T-helper 9 cell (primary cell): ENCODE measurements around the gene LRP1.

Experiments used
- DNase-seq: peaks from one replicate; pipeline ENCODE4 v3.0.0-alpha.2; 2020

The LRP1 gene

DNA sequence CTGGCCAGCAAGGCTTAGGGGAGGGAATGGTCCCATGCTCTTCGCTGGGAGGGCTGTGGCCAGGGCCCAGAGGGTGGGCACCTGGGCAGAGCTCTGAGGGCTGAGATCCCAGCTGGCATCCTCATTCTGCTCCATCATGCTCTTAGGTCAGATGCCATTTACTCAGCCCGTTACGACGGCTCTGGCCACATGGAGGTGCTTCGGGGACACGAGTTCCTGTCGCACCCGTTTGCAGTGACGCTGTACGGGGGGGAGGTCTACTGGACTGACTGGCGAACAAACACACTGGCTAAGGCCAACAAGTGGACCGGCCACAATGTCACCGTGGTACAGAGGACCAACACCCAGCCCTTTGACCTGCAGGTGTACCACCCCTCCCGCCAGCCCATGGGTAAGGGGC is 49.9 kb downstream of the LRP1 start:
- no peak for DNase-seq

DNA sequence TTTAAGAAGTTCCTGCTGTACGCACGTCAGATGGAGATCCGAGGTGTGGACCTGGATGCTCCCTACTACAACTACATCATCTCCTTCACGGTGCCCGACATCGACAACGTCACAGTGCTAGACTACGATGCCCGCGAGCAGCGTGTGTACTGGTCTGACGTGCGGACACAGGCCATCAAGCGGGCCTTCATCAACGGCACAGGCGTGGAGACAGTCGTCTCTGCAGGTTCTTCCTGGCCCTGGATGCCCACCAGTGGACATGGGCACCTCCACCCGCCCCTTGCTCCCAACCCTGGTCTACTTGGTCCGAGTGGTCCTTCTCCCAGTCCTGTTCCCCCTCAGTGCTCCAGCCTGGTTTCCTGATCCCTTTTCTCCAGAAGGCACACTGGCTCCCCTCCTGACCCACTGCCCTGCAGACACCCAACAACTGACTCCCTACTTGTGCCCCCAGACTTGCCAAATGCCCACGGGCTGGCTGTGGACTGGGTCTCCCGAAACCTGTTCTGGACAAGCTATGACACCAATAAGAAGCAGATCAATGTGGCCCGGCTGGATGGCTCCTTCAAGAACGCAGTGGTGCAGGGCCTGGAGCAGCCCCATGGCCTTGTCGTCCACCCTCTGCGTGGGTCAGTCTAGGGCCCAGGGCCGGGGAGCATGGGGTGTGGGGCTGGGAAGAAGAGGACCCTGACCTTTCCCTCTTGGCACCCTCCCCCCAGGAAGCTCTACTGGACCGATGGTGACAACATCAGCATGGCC is 51.2 kb downstream of the LRP1 start:
- no peak for DNase-seq

DNA sequence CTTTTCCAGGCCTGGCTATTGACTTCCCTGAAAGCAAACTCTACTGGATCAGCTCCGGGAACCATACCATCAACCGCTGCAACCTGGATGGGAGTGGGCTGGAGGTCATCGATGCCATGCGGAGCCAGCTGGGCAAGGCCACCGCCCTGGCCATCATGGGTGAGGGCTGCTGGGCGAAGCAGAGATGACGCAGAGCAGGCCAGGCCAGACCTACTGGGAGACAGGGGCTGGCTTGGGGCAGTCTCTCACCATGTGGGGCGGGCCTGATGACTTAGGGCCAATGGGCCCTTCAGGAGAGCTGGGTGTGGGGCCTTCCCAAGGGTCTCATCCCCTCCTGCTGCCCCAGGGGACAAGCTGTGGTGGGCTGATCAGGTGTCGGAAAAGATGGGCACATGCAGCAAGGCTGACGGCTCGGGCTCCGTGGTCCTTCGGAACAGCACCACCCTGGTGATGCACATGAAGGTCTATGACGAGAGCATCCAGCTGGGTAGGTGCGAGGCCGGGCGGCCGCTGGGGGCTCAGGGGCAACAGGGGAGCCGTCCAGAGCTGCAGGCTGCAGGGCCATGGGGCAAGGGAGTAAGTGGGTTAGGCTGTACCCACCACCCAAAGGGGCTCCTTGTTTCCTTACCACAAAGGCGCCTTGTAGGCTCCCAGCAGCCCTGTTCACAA is 52.2 kb downstream of the LRP1 start:
- DNase-seq = no peak

DNA sequence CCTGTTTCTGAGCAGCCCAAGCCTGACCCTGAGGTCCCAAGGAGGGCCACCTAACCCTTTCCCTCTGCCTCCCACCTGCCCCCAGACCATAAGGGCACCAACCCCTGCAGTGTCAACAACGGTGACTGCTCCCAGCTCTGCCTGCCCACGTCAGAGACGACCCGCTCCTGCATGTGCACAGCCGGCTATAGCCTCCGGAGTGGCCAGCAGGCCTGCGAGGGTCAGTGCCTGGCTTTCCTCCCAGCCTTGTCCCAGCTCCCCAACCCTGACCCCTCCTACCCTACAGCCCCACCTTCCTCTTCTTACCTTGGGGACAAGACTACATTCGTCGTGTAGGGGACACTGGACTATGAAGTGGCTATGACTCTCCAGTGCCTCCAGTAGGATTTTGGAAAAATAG is 52.8 kb downstream of the LRP1 start:
- DNase-seq = no peak

DNA sequence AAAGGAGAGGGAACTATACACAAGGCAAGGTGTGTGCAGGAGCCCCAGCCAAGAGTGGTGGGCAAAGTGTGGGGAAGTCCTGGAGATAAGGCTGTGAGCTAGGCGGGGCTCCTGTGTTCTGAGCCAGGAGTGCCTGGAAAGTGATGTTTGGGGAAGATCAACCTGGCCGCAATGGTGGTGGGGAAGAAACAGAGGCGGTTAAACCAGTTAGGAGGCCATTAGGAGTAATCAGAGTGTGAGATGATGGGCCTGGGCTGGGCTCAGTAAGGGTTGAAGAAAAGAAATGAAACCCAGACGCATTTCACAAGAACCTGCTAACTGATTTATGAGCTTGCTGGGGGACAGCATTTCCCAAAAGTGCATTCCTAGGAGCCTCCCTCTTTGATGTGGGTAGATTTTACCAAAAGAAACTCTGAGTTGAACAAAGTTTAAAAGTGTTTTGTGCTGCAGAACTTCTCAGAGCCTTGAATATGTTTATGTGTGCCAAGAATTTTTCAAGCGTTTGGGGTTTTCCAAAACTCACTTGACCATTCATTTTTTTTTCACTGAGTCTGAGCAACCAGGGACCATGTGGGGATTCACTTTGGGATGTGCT is 53.4 kb downstream of the LRP1 start:
- DNase-seq = no peak

DNA sequence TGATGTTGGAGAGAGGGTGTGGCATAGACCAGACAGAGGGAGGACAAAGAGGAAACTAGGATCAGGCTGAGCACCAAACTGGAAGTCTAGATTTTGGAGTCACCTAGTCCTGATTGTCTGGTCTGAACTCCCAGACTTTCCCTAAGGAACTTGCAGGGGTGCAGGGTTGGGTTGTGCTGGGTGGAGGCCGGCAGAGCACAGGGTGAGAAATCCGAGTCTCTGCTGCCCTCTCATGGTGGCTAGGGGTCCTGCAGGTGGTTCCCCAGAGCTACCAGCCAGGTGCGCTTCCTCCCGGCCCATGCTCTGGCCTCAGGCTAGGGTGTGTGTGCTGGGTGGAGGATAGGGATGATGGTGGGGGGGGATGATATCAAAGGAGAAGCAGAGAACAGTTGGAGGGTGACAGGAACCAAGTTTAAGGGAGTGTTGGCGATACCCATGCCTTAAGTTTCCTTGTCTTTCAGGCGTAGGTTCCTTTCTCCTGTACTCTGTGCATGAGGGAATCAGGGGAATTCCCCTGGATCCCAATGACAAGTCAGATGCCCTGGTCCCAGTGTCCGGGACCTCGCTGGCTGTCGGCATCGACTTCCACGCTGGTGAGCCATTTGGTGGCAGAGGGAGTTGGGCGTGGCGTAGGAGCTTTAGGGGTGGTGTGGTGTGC is 54.8 kb downstream of the LRP1 start:
- peak; percentile 79 for DNase-seq

DNA sequence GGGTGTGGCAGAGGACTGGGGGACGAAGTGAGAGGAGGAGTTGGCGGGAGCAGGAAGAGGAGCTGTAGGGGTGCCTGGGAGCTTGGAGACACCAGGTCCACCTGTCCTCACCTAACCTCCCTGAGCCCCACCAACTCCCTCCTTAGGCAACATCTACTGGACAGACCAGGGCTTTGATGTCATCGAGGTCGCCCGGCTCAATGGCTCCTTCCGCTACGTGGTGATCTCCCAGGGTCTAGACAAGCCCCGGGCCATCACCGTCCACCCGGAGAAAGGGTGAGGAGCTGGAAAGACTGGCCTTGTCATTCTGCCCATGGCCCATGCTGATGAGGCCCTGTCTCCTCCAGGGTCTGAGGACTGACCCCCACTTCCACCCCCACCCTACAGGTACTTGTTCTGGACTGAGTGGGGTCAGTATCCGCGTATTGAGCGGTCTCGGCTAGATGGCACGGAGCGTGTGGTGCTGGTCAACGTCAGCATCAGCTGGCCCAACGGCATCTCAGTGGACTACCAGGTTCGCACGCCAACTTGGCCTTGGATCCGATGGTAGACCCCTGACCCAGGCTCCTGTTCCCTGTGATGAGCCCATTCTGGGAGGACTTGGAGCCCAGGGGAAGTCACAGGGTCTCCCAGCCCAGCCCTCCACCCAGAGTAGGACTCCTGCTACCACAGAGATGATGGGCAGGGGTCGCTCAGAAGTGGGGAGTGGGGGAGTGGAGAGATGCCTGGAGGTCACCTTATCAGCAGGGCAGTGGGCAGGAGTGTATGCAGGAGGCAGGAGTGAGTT is 55.8 kb downstream of the LRP1 start:
- no peak for DNase-seq

DNA sequence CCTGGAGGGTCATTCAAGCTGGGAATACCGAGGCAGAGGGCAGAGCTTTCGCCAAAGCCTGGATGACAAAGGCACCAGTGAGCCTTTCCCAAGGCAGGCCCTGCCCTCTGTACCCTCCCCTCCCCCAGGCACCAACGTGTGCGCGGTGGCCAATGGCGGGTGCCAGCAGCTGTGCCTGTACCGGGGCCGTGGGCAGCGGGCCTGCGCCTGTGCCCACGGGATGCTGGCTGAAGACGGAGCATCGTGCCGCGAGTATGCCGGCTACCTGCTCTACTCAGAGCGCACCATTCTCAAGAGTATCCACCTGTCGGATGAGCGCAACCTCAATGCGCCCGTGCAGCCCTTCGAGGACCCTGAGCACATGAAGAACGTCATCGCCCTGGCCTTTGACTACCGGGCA is 57.1 kb downstream of the LRP1 start:
- DNase-seq = no peak

DNA sequence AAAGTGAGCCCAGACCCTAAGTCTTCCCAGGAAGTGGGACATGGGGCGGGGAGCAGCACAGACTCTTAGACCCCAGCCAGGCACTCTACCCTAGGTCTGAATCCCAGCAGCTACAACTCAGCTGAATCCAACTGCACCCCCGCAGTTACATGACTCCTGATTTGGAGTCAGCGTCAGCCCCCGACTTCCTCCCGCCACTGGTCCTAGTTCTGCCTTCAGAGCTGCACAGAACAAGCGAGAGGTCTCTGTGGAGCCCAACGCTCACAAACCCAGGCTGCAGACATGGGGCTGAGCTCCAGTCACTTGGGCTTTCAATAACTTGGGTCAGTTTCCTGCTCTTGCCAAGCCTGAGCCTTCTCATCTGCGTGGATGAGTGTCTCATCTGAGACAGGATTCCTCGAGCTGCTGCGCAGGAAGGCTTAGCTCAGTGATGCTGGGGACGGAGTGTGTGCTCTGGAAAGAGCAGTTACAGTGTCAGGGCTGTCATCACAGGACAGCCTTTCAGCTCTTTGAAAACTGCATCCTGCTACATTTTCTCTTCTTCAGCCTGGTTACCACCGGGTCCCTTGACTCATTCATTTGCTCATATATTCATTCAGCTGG is 57.7 kb downstream of the LRP1 start:
- DNase-seq = no peak

DNA sequence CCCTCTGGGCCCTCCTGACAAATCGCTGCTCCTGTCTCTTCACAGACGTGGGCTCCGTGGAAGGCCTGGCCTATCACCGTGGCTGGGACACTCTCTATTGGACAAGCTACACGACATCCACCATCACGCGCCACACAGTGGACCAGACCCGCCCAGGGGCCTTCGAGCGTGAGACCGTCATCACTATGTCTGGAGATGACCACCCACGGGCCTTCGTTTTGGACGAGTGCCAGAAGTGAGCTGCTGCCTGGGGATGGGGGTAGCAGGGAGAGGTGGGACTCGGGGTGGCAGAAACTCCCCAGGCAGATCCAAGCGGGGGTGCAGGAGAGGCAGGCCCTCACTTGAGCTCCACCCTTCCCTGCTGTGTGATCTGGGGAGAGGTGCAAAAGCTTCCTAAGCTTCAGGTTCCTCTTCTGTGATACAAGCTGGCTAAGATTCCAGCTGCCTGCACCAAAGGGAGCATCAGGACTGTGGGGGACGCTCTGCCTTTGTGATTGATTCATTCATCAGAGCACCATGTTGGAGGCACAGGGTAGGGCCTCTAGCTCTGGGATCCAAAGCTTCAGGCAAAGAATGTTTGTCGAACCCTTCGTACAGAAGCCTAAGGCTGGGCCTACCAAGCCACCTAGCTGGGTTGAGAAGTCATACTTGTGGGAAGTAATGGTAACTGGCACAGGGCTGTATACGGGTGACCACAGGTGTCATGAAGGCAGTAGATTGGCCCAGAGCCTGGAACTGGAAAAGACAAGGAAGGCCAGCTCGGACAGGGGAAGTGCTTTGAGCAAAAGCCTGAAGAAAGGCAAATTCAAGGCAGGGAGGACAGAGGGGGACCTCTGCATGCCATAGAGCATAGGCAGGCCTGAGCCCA is 59.2 kb downstream of the LRP1 start:
- no peak for DNase-seq

DNA sequence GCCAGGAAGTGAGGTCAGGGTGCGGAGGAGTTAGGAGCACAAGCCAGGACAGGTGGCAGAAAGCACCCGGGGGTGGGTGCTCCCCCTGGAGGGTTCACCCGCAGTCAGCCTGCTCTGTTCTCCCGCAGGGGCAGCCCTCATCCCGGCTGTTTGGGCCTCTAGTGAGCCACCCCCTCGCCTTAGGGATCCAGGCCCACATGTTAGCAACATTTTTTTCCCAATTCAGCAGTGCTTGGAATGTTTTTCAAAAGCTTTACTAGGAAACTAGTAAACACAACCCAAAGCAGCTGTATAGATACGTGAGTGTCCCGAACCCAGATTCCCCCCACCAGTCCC is 59.8 kb downstream of the LRP1 start:
- no peak for DNase-seq

DNA sequence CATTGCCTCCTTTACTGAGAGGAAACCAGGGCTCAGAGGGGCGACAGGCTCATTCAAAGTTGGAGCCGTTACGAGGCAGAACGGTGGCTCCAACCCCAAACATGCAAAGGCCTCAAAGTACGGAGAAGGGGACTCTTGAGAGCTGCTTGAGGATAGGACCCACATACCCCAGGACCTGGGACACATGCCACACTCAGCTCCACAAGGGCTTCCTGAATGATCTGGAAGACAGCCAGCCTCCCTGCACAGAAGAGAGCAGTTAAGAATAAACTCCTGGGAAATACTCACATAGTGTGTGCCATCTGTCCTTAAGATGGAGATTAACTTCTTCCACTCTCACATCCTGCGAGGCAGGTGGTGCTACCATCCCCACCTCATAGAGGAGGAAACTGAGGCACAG is 61.8 kb downstream of the LRP1 start:
- DNase-seq = no peak

DNA sequence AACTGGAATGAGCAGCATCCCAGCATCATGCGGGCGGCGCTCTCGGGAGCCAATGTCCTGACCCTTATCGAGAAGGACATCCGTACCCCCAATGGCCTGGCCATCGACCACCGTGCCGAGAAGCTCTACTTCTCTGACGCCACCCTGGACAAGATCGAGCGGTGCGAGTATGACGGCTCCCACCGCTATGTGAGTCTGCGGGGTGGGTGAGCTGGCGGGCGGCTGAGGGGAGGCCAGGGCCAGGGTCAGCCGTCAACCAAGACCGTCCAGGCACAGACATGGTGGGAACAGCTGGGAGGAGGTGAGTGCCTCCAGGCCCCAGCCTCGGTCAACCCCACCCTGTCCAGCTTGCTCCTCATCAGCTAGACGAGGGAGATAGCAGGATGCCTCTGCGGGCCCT is 62.5 kb downstream of the LRP1 start:
- DNase-seq = no peak

DNA sequence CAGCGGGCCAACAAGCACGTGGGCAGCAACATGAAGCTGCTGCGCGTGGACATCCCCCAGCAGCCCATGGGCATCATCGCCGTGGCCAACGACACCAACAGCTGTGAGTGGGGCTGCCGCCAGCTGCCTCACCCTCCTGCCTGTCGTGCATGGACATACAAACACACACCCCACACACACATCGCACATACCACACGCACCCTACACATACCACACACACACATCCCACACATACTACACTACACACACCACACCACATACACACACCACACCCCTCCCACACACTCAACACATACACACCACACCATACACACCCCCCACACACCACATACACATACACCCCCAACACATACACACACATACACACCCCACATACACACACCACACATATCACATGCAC is 63.1 kb downstream of the LRP1 start:
- DNase-seq = no peak

DNA sequence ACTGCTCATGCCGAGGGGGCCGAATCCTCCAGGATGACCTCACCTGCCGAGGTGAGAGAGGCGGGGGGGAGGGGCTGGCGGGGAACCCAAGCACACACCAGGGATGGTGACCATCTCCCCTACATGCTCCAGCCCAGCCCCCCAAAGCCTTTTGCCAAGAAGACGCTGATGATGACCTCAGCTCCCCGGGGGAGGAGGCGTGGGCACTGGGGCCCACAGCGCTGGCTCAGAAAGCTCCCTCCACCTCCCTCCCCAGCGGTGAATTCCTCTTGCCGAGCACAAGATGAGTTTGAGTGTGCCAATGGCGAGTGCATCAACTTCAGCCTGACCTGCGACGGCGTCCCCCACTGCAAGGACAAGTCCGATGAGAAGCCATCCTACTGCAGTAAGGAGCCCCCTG is 64.6 kb downstream of the LRP1 start:
- no peak for DNase-seq

DNA sequence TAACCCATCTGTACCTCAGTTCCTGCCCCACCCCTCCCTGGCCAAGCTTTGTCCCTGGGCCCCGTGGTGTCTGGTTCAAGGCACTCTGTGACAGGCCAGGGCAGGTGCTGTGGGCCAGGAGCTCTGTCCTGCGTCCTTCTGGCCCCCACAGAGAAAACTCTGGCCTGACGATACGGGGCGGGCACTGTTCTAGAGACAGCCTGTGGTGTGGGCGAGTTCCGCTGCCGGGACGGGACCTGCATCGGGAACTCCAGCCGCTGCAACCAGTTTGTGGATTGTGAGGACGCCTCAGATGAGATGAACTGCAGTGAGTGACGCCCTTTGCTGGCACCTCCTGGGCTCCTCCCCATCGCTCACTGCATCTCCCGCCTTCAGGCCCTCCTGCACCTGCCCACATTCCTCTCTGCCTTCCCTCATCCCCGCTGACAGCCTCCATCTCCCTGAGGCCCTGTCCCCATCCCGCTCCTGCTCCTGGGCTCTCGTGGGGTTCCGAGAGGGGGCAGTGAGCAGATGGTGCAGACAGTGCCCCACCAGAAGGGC is 65.5 kb downstream of the LRP1 start:
- DNase-seq = no peak

DNA sequence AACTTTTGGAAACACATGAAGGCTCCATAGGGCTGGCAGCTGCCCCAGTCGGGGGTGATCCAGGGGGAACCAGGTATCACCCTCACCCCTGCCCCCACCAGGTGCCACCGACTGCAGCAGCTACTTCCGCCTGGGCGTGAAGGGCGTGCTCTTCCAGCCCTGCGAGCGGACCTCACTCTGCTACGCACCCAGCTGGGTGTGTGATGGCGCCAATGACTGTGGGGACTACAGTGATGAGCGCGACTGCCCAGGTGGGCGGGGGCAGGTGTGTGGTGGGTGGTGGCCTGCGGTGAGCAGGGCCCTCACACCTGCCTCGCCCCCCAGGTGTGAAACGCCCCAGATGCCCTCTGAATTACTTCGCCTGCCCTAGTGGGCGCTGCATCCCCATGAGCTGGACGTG is 66.0 kb downstream of the LRP1 start:
- no peak for DNase-seq

DNA sequence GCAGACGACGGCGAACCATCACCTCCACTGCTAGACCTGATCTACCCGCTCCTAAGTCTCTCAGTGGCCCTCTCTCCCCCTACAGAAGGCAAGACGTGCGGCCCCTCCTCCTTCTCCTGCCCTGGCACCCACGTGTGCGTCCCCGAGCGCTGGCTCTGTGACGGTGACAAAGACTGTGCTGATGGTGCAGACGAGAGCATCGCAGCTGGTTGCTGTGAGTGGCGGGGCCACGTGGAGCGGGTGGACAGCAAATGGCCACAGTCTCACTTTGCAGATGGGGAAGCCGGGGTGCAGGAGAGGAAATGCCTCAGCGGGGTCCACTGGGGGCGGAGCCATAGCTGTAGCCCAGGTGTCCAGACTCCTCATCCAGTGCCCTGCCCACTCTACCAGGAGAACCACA is 66.9 kb downstream of the LRP1 start:
- no peak for DNase-seq

DNA sequence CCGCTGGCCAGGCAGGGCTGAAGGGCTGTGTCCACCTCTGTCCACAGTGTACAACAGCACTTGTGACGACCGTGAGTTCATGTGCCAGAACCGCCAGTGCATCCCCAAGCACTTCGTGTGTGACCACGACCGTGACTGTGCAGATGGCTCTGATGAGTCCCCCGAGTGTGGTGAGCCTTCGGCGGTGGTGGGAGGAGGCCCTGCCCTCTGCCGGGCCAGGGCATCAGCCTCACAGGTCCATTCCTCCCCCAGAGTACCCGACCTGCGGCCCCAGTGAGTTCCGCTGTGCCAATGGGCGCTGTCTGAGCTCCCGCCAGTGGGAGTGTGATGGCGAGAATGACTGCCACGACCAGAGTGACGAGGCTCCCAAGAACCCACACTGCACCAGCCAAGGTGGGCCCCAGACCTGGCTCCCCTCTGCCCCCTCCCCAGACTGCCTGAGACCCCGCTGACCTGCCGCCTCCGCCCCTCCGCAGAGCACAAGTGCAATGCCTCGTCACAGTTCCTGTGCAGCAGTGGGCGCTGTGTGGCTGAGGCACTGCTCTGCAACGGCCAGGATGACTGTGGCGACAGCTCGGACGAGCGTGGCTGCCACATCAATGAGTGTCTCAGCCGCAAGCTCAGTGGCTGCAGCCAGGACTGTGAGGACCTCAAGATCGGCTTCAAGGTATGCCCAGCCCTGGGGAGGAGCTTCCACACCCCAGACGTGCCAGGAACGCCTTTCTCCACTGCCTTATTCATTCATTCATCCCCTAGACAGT is 67.5 kb downstream of the LRP1 start:
- DNase-seq = no peak

DNA sequence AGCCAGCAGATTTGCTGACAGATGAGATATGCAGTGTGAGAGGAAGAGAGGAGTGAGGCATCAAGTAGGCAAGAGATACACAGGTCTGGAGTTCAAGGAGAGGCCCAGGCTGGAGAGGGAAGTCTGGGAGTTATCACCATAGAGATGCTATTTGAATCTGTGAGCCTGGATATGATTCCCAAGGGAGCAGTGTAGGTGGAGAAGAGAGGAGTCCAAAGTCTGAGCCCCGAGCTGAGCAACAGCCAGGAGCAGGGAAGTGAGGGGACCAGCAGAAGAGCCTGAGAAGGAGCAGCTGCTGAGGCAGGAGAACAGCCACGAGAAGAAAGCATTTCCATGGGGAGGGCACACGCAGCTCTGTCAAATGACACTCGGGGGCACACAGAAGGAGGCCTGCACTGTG is 68.2 kb downstream of the LRP1 start:
- no peak for DNase-seq

DNA sequence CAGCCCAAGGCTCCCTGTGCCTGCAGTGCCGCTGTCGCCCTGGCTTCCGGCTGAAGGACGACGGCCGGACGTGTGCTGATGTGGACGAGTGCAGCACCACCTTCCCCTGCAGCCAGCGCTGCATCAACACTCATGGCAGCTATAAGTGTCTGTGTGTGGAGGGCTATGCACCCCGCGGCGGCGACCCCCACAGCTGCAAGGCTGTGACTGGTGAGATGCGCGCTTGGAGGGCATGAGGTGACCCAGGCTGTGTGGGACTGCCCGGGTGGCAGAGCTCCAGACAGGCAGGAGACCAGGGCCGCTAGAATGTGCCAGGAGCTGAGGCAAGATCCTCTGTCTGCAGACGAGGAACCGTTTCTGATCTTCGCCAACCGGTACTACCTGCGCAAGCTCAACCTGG is 68.7 kb downstream of the LRP1 start:
- DNase-seq = no peak
